Hematopoietic multipotent progenitor cell treated with erythropoietin and hydrocortisone succinate and interleukin-3 and kit ligand, for 8 days (in vitro differentiated cells): Measurements from ENCODE around the gene WNT5B.

Experiments
- DNase-seq: peaks from one replicate; pipeline ENCODE4 v3.0.0-alpha.2; 2015

WNT5B gene

DNA sequence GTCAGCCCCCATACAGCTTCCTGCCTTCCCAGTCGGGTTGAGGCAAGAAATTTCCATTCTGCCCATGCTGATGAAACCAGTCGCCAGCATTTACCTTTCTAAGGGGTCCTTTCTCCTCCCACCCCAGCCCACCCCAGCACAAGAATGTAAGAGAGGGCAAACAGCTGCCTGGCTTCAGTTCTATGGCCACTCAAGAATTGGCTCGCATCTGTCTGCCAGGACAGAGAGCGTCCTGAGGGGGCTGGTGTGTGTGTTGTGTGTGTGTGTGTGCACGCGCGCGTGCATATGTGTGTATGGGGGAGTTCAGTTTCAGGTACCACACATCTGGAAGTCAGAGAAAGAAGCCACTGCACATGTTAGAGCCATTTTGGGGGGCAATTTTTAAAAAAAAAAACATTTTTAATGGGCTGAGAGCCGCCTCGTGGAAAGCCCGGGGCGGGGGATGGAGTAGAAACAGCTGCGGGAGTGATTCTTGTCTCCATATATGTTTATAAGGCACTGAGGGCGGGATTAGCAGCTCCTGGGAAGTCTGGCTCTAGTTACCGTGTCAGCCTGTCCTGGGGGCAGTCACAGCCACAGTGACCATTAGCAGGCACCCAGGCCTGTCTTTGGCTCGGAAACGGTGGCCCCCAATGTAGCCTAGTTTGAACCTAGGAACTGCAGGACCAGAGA lies at the start of gene WNT5B:
Gene WNT5B (plus strand): TSS at position 566 of the 672 bp plus-strand sequence. CDS start 2,124 bp downstream, outside the sequence.
- DNase-seq = no peak

DNA sequence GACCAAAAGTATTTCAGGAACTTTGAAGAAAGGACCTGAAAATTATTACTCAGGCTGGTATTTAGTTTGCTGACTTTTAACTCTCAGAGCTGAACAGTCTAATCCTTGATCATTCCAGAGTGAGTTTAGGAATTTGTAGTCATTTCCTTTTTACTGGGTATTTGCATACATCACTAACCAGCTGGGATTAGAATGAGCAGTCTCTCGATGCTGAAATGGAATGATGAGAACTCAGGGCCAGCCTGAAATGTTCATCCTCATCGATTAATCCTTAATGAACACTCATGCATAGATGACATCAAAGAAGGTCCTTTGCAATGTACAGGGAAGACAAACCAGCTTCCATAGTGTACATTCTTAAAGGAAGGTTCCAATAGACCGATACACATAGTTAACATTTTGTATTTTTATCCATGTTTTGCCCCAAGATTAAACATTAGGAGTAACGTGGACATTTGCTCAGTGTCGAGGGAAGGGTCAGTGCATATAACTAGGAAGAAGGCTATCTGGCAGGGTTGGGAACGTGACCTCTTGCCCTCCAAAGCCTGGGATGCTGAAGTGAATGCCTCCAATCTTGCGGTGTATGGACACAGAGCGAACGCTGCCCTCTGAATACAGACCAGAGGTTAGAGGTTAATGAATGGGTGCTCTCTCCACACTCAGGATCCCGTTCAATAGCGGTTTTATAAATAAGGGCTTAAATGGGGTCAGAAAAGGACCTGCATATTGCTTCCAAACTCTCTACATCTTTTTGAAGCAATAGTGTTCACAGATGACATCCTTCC lies 49.2 kb upstream of the WNT5B start:
- no peak for DNase-seq

DNA sequence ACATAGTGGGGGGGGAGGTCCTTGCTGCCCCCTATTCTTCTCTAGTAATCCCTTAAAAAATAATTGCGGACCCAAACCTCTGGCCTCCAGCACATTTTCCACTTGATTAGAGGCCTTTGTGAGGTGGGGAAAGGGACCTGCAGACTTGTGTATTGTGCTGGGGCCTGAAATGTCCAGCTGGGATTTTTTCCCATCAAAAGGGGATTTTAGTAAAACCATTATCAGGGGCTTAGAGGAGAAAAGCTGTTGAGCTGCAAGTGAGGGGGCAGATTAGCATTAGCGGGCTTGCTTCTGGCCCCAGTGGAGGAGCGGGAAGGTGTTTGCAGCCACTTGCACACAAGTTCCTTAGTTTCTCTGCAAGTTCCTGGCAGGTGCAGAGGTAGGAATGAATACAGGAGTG lies 48.5 kb upstream of the WNT5B start:
- no peak for DNase-seq

DNA sequence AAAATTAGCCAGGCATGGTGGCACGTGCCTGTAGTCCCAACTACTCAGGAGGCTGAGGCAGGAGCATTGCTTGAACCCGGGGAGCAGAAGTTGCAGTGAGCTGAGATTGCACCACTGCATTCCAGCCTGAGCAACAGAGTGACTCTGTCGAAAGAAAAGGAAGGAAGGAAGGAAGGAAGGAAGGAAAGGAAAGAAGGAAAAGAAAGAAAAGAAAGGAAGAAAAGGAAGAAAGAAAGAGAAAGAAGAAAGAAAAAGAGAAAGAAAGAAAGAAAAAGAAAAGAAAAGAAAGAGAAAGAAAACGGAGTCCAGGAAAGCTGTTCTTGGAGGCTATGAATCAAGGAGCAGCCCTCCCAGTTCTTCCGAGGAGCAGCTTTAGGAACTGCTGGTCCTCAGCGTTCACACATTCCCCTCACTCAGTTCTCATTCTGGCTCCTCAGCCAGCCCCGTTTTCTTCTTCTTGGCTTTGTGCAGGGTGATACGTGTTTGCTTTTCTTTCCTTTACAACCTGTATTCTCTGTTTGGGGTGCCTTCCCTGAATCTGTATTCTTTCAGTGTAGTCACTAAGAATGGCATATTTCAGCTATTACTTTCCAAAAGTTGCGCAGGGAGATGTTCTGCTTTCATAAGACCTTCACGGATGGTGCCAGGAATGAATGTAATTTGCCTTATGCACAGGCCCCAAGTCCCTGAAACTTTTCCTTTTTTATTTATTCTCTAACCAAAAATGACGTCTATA lies 46.9 kb upstream of the WNT5B start:
- no peak for DNase-seq

DNA sequence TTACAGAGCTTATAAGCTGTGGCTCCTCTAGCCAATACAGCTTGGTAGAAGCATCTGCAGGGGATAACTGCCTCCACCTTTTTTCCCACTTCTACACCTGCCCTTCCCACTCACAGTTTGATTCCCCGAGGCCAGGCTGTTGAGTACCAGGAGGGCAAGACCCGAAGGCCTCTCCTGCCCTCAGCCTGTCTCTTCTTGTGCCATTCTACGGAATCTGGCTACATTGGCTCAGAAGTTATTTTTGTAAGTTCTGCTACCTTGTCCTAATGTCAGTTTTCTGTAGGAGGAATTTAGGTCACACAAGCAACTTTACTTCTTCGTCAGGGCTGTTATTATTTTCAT lies 46.4 kb upstream of the WNT5B start:
- no peak for DNase-seq

DNA sequence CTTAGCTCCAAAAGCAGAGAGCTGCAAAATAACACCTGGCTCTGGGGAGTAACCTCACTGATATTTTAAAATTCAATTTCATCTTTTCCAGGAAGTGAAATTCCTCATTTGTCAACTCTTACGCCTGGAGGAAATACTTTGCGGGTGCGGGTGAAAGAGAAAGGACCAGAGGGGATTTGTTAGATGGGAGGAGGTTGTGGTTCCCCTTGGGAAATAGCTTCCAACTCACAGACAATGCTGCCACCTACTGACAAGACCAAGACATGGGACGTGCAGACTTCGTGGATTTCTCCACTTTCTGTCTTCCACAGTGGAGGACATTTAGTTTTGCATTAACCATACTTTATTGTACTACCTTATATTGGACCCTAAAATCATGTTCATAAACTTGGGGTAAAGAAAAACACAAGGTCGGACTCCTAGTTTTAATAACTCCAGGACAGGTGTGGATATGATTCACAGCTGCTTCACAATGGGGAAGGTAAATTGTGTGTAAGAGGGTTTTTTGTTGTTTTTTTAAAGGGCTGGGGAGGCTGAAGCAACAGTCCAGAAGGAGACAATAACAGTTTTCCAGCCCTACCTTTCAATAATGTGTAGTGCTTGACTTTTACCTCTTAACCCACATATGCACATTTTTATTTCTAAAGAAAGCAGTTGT lies 45.5 kb upstream of the WNT5B start:
- peak; percentile 87 for DNase-seq

DNA sequence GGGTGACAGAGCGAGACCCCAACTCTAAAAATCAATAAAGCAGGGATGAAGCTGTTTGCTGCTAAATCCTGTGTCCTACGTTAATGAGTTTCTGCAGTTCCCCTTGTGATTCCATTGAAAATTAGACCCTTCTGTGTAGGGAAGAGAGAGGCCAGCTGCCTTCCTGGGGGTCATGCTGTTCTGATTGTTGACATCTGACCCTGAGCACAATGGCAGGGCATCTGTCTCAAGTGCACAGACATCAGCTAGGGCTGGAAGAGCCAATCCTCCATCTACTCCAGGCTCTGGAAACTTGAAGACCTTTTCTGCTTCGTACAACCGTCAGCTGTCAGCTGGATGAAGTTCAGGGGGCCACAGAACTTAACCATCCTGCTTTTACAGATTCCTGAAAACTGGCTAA lies 44.7 kb upstream of the WNT5B start:
- DNase-seq = no peak

DNA sequence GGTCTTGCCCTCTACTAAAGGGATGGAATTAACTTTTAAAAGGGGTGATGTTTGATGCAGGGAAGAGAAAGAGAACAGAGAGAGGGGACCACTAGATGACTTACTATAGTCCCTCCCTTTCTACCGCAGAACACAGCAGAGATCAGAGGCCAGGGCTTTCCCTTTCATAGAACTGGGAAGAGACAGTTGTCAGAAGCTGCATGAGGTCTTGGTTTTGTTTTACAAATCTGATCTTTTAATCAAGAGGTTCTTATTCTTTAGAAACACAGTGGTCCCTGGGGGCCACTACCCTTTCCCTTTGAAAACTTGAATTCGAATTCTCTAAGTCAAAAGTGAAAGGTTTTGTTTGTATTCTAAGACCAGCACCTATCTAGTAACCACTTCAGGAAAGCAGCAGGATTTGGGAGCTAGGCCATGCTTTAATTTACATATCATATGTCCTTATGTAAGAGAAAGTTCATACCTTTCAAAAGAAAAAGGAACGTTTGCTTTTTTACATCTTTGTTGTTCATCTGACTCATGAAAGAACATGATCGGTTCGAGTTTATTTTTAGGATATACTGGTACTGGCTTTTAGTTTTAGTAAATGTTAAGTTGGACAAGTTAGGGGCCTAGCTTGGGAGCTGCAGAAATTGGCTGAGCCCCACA lies 41.0 kb upstream of the WNT5B start:
- DNase-seq = no peak

DNA sequence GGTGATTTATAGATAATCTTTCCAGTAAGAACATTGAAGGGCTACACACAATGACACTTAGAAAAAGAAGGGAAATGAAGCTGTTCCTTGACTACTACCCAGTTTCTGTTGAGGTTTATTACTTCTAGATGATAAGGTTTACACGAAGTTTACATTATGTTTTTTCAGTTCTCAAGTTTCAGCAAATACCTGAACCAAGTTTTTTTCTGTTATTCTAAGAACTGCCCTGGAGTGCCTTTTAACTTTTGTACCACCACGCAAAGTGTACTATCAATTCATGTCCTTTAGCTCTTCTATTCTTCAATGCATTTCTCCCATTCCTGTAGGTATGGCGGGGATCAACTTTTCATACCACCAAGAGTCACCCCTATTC lies 40.5 kb upstream of the WNT5B start:
- DNase-seq = no peak

DNA sequence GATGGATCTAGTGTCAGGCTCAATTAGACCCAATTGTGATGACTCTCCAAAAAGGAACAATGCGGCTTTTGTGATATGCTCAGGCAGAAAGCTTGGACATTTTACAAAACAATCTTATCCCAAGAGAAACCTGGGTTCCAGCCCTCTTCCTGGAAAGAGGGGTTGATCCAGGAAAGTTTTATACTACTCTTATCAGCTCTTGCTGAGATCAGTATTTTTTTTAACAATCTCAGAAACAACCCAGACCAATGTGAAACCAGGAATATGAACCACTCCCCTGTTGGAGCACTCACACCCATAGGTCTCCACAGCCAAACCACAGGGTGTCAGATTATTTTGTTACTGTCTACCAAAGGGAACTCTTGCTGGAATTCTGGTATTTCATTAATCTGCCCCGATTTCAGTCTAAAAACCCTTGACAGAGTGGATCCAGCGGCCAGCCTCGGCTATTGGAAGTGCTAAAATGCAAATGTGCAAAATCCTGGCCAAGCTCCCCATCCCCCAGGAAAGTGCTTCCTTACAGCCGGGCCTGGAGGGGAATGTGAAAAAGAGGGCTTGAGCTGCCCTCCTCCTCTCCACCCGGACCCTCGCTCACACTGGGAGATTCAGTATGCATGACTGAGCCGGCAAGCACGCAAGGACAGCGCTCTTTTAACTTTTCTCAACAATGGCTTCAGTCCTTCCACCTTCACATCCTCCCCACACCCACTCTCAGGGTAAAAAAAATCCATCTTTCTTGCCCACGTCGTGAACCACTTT lies 38.6 kb upstream of the WNT5B start:
- no peak for DNase-seq

DNA sequence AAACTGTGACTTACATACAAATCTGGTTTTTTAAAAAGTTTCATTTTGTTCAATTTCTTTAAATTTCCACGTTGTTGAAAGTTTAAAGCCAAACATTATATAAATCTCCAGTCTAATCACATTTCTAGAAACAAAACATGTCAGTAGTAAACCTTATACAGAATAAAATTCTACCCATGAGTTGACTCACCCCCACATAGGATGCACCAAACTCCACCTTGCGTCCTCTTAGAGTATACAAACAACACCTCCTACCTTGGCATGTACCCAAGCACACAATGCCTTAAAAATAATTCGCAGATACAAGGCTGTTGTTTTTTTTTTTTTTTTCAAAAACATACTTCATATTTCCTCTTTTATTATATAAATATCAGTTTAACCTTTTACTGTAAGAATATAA lies 38.0 kb upstream of the WNT5B start:
- DNase-seq = peak; percentile 39

DNA sequence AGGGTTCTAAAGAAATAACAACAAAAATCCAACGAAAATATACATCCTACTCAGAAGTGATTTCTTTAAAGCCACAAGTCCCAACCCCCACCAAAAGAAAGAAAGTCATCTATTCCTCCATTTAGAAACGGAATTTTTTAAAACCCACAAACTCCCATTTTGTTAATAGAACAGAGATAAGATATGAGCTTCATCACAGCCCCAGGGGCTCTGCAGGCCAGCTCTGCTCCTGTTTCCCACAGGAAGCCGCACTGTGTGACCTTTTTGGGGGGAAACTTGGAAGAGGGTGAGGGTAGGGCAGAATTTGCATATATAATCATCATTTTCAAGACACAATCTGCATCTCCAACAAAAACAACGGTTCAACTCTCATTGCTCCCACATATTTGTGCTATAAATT lies 37.5 kb upstream of the WNT5B start:
- DNase-seq = peak; percentile 39

DNA sequence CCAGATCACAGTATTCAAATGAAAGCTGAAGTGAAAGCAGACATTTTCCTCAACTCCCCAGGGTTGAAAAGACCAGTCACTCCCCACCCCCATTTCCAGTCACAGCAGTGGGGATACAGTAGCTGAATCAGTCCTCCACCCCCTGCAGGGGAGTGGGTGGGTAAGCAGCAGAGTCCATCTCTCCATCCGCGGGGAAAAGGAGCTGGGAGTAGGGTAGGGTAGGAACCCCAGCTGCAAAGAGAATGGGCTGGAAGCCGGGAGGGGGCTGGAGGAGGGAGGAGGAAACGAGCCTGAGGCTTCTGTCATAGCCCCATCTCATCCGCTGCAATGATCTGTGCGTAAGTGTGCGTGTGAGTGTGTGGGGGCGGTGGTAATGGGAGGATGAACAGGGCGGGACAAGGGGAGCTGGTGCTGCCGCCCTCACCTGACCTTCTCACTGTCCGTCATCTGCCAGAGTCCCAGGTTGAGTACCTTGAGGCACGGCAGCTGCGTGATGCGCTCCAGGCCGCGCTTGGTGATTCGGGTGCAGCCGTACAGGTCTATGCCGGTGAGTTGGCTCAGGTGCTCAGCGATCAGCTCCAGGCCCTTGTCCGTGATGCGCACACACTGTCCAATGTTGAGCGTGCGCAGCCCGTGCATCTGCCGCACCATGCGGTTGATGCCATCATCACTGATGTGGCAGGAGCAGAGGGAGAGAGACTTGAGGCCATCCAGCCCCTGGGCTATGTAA lies 36.4 kb upstream of the WNT5B start:
- peak; percentile 51 for DNase-seq

DNA sequence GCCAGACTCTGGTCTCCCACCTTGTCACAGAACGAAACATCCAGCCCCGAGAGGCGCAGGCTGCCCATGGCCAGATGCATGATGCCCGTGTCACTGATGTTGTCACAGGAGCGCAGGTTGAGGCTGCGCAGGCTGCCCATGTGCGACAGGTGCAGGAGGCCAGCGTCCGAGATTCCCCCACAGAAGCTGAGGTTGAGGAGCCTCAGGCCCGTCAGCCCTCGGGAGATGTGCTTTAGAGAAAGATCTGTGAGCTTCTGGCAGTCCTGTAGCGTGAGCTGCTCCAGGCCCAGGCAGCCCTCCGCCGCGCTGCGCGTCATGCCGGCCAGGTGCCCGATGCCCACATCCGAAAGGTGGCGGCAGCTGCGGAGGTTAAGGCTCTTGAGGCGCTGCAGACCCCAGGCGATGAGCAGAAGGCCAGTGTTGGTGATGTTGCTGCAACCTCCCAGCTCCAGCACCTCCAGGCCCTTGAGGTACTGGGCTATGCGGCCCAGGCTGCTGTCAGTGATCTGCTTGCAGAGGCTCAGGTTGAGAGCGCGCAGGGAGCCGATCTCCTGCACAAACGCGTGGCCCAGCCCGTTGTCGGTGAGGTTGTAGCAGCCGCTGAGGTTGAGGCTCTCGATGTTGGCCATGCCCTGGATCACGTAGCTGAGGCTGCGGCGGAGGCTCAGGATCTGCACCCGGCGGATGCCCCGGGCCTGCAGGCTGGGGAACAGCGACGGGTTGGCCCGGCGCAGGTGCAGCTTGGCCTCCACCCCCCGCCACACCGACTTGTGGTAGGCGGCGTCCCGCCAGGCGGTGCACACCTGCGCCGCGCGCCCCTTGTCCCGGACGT lies 35.6 kb upstream of the WNT5B start:
- DNase-seq = peak; percentile 34

DNA sequence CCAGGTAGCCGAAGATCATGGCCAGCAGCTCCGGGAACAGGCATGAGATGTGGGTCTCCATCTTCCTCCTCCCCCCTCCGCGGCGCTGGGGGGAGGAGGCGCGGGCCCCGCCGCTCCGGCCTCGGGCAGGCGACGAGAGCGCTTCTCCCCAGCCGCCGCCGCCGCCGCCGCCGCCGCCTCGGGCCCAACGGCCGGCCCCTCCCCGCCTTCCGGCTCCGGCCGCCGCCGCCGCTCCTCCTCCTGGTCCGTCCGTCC lies 35.1 kb upstream of the WNT5B start:
- DNase-seq = no peak

DNA sequence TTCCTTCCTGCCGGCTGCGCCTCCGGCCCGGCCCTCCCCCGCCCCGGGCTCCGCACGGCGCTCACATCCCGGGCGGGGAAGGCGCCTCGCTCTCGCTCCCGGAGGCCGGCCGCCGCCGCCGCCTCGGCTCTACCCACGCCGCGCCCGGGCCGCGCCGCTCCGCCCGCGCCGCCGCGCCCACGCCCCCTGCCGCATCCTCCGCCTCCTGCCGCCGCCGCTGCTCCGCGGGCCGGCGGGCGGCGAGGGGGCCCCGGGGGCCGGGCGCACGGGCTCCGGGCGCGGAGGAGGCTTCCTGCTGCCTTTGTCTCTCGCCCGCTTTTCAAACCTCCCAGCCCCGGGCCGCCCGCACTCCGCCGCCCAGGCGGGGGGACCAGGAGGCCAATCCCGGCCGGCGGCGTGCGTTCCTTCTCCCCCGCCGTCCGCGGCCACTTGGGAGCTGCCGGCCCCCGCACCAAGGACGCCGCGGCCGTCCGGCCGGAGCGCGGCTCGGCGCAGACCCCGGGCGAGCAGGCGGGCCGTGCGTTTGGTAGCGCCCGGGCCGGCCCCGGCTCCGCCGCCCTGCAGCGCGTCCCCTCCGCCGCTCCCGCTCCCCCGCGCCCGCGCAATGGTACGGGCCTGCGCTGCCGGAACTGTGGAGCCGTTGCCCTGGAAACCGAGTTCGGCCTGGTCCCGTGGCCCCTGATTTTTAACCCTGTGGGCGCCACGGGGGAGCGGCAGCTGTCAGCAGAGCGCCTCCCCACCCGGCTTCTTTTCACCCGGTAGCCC lies 34.6 kb upstream of the WNT5B start, which contains the start of gene FBXL14:
Gene FBXL14 (minus strand): TSS at position 321 of the 765 bp plus-strand sequence. CDS start 515 bp downstream, outside the sequence.
- DNase-seq = peak; percentile 88

DNA sequence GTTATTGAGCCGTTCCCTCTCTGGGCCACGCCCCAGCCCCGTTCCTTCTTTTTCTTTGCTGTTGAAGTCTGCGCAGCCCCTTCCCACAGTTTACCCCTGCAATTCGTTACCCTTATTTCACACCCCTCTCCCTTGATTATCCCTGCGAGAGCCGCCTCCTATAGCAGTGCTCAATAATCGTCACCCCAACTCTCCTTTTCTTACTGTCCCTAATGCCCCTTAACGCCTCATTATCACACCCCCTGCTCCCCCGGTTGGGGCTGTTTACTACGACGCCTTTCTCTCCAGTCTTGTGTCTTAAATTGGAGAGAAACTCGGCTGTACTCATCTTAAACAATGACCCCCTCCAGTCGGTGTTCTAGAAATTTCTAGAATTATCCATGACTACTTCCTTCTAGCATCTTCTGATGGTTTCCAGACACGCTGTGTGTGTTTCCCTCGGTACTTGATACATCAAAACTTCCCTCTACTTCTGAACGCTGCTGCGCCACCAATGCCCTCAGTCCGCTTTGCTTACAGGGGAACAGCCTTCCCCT lies 33.9 kb upstream of the WNT5B start:
- DNase-seq = peak; percentile 24

DNA sequence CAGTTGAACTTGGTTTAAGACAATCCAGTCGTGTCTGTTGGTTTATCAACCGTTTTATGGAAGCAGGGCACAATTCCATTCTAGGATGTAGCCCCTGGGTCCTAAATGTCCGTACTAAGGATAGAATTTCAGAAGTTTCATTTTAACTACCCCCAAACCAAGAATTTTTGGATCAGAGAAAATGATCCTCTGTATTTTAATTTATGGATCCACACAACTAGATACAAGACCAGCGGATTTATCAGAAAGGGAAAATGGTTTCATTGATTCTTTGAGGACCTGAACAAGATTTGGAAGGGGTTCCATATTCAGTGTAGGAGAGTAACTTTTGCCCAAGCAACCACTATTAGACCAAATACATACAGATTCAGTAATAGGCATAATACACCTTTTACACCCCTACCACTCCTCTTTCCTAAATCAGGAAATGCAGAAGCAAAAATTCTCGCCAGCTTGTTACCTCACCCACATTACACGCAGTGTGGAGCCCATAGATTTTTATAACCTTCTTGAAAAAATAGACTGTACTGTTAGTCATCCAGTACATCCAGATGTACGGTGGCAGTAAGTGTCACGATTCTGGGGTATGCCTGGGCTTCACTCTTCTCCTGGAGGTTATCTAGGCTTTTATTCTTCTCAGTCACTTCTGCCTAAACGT lies 33.2 kb upstream of the WNT5B start:
- DNase-seq = no peak

DNA sequence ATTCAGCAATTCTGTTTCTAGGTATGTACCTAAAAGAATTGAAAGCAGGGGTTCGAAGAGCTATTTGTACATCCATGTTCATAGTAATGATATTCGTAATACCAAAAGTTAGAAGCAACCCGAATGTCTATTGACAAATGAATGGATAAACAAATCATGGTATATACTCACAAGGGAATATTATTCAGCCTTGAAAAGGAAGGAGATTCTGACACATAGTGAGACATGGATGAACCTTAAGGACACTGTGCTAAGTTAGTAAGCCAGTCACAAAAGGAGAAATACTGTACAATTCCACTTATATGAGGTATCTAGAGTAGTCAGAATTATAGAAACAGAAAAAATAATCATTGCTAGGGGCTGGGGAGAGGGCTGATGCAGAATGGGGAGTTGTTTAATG lies 30.3 kb upstream of the WNT5B start:
- DNase-seq = no peak
